HepG2 (cell line): Measurements from ENCODE around the gene ATN1. TPM values are rescaled to one million over a fixed set of nuclear protein-coding genes. Genes with fewer than 3 reads are reported as not detected.

Source experiments
- ATF5 ChIP-seq: sonication (generic); formaldehyde crosslinking; IDR thresholded peaks from 2 replicates; pipeline ENCODE4 v1.4.0; 2020; ENCODE audit warnings: mild to moderate bottlenecking, low read depth, missing genetic modification reagents
- KDM1A ChIP-seq: IDR thresholded peaks from 2 replicates; pipeline ENCODE4 v1.6.1; 2016; ENCODE audit warnings: missing compliant biosample characterization
- MLXIP ChIP-seq: sonication (generic); formaldehyde crosslinking; IDR thresholded peaks from 2 replicates; pipeline ENCODE4 v1.9.0; 2021; ENCODE audit warnings: missing genetic modification reagents, borderline replicate concordance
- NBN ChIP-seq: fragments of 450-650 bp; conservative IDR thresholded peaks from 2 replicates; pipeline ENCODE4 v1.6.1; 2017
- TCF7 ChIP-seq: sonication (generic); IDR thresholded peaks from 2 replicates; pipeline ENCODE4 v1.6.1; 2016; ENCODE audit warnings: antibody characterized with exemption, low read depth
- ZFP36L2 ChIP-seq: sonication (generic); formaldehyde crosslinking; IDR thresholded peaks from 2 replicates; pipeline ENCODE4 v1.4.0; 2020; ENCODE audit warnings: missing genetic modification reagents
- polyA plus RNA-seq, 8 experiments: library from polyadenylated mRNA; depleted of rRNA in 3 of 8; stranded (reverse) in 7 of 8; unstranded in 1 of 8; fragments of >200 nt; fragmentation: Illumina TruSeq in 4 of 8; extraction: Trizol in 4 of 8; gene quantifications; 2 replicates each; pipeline versions ENCODE4 v1.2.1 to v1.2.3, GENCODE V29; 2011 to 2016; ENCODE audit warnings: low read depth in 4 of 8, missing spikeins in 1 of 8, mixed read lengths in 1 of 8; ENCODE audit not compliant: insufficient read depth in 1 of 8
- total RNA-seq, 5 experiments: library from RNA; depleted of rRNA; stranded (reverse); fragments of >200 nt; fragmentation: Illumina TruSeq; extraction: Trizol; gene quantifications; 2 replicates each; pipeline ENCODE4 v1.2.3, GENCODE V29; 2016; ENCODE audit warnings: low read depth in 1 of 5
- TF ChIP-seq, protein P1 (sequence below): sonication (generic); formaldehyde crosslinking; IDR thresholded peaks from 2 replicates; pipeline ENCODE4 v1.5.1; 2020; ENCODE audit warnings: missing genetic modification reagents, mild to moderate bottlenecking, borderline replicate concordance
- TF ChIP-seq, protein P2 (sequence below): sonication (generic); formaldehyde crosslinking; IDR thresholded peaks from 2 replicates; pipeline ENCODE4 v1.5.0; 2020; ENCODE audit warnings: mild to moderate bottlenecking, missing genetic modification reagents, borderline replicate concordance

The ATN1 gene
- total and polyA plus RNA-seq, 2 of the 13 experiments (the other 11 are each of a cell fraction or from before 2014, with no cell fraction given) = 2.1 to 8.6 TPM

GRCh38 chr12:6943722-6944380 lies 16.1 kb downstream of the ATN1 start, which contains the start of the genes C12orf57 and RNU7-1 (continued):
- TF ChIP-seq, protein P1, sequence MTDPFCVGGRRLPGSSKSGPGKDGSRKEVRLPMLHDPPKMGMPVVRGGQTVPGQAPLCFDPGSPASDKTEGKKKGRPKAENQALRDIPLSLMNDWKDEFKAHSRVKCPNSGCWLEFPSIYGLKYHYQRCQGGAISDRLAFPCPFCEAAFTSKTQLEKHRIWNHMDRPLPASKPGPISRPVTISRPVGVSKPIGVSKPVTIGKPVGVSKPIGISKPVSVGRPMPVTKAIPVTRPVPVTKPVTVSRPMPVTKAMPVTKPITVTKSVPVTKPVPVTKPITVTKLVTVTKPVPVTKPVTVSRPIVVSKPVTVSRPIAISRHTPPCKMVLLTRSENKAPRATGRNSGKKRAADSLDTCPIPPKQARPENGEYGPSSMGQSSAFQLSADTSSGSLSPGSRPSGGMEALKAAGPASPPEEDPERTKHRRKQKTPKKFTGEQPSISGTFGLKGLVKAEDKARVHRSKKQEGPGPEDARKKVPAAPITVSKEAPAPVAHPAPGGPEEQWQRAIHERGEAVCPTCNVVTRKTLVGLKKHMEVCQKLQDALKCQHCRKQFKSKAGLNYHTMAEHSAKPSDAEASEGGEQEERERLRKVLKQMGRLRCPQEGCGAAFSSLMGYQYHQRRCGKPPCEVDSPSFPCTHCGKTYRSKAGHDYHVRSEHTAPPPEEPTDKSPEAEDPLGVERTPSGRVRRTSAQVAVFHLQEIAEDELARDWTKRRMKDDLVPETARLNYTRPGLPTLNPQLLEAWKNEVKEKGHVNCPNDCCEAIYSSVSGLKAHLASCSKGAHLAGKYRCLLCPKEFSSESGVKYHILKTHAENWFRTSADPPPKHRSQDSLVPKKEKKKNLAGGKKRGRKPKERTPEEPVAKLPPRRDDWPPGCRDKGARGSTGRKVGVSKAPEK = no peak
- TF ChIP-seq KDM1A (CRISPR knock-in tag) (no peak), ZFP36L2 (CRISPR knock-in tag) (no peak), TCF7 (no peak), ATF5 (no peak), NBN (no peak), MLXIP (CRISPR knock-in tag) (no peak)
- TF ChIP-seq, protein P2, sequence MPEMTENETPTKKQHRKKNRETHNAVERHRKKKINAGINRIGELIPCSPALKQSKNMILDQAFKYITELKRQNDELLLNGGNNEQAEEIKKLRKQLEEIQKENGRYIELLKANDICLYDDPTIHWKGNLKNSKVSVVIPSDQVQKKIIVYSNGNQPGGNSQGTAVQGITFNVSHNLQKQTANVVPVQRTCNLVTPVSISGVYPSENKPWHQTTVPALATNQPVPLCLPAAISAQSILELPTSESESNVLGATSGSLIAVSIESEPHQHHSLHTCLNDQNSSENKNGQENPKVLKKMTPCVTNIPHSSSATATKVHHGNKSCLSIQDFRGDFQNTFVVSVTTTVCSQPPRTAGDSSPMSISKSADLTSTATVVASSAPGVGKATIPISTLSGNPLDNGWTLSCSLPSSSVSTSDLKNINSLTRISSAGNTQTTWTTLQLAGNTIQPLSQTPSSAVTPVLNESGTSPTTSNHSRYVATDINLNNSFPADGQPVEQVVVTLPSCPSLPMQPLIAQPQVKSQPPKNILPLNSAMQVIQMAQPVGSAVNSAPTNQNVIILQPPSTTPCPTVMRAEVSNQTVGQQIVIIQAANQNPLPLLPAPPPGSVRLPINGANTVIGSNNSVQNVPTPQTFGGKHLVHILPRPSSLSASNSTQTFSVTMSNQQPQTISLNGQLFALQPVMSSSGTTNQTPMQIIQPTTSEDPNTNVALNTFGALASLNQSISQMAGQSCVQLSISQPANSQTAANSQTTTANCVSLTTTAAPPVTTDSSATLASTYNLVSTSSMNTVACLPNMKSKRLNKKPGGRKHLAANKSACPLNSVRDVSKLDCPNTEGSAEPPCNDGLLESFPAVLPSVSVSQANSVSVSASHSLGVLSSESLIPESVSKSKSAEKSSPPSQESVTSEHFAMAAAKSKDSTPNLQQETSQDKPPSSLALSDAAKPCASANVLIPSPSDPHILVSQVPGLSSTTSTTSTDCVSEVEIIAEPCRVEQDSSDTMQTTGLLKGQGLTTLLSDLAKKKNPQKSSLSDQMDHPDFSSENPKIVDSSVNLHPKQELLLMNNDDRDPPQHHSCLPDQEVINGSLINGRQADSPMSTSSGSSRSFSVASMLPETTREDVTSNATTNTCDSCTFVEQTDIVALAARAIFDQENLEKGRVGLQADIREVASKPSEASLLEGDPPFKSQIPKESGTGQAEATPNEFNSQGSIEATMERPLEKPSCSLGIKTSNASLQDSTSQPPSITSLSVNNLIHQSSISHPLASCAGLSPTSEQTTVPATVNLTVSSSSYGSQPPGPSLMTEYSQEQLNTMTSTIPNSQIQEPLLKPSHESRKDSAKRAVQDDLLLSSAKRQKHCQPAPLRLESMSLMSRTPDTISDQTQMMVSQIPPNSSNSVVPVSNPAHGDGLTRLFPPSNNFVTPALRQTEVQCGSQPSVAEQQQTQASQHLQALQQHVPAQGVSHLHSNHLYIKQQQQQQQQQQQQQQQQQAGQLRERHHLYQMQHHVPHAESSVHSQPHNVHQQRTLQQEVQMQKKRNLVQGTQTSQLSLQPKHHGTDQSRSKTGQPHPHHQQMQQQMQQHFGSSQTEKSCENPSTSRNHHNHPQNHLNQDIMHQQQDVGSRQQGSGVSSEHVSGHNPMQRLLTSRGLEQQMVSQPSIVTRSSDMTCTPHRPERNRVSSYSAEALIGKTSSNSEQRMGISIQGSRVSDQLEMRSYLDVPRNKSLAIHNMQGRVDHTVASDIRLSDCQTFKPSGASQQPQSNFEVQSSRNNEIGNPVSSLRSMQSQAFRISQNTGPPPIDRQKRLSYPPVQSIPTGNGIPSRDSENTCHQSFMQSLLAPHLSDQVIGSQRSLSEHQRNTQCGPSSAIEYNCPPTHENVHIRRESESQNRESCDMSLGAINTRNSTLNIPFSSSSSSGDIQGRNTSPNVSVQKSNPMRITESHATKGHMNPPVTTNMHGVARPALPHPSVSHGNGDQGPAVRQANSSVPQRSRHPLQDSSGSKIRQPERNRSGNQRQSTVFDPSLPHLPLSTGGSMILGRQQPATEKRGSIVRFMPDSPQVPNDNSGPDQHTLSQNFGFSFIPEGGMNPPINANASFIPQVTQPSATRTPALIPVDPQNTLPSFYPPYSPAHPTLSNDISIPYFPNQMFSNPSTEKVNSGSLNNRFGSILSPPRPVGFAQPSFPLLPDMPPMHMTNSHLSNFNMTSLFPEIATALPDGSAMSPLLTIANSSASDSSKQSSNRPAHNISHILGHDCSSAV (CRISPR knock-in tag) = no peak
